D721Med (cell line): Measurements from ENCODE around the gene DENND4B.

ENCODE experiments used
- DNase-seq: peaks from one replicate; pipeline ENCODE4 v3.0.0; 2011; ENCODE audit warnings: low spot score; ENCODE audit not compliant: insufficient read length
- FAIRE-seq: peaks from 2 replicates; lab custom pipeline; 2011; peaks lifted over from hg19 to GRCh38; lab: Jason Lieb, UNC
- TF ChIP-seq, protein P1 (sequence below): IDR thresholded peaks from 2 replicates; pipeline ENCODE4 v1.5.1; 2012; ENCODE audit warnings: mild to moderate bottlenecking, control low read depth; ENCODE audit not compliant: insufficient read depth; ENCODE audit errors: missing control alignments

The DENND4B gene

DNA sequence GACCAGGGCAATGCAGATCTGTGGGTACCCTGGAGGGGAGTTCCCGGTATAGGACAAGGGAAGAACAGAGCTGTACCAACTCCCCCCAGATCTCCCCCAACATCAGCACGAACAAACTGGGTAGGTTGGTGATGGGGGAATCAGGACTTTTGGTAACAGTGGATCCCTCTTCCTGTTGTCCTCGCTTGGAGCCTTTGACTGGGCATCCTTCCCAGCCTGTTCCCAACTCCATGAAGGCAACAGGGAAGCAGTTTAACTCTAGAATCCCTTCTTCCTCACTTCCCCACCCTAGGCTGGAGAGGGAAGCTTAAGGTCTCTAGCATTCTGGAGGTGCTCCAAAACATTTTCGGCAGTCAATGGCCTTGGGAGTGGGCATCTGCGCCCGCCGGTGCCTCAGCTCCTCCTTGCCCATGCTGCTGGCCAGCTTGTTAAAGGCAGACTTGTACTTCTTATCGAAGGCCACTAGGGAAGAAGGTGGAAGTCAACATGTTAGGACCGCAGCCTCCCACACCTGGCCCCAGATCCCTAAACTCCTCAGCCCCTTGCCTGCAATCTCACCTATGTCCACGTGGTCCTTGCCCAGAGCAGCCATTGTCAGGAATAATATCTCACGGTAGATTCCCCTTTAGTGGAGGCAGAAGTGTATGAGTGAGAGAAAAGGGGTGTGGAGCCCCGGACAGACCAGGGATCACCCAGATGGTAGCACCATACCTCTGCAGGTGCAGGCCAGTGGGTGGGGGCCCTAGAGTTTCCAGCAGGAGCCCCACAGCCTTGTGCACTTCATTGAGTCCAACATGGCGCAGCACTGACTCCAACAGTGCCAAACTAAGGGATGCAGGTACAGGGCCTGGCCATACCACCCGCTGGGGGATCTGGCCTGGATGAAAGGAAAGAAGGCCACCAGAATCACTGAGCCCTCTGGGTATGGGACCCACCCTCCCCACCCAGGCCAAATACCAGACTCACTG, 16.3 kb downstream of the DENND4B start:
- FAIRE-seq (no peak), DNase-seq (no peak)
- TF ChIP-seq, protein P1, sequence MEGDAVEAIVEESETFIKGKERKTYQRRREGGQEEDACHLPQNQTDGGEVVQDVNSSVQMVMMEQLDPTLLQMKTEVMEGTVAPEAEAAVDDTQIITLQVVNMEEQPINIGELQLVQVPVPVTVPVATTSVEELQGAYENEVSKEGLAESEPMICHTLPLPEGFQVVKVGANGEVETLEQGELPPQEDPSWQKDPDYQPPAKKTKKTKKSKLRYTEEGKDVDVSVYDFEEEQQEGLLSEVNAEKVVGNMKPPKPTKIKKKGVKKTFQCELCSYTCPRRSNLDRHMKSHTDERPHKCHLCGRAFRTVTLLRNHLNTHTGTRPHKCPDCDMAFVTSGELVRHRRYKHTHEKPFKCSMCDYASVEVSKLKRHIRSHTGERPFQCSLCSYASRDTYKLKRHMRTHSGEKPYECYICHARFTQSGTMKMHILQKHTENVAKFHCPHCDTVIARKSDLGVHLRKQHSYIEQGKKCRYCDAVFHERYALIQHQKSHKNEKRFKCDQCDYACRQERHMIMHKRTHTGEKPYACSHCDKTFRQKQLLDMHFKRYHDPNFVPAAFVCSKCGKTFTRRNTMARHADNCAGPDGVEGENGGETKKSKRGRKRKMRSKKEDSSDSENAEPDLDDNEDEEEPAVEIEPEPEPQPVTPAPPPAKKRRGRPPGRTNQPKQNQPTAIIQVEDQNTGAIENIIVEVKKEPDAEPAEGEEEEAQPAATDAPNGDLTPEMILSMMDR: no peak

GRCh38 chr1:153929426-153929825, 17.1 kb downstream of the DENND4B start:
- FAIRE-seq: no peak

DNA sequence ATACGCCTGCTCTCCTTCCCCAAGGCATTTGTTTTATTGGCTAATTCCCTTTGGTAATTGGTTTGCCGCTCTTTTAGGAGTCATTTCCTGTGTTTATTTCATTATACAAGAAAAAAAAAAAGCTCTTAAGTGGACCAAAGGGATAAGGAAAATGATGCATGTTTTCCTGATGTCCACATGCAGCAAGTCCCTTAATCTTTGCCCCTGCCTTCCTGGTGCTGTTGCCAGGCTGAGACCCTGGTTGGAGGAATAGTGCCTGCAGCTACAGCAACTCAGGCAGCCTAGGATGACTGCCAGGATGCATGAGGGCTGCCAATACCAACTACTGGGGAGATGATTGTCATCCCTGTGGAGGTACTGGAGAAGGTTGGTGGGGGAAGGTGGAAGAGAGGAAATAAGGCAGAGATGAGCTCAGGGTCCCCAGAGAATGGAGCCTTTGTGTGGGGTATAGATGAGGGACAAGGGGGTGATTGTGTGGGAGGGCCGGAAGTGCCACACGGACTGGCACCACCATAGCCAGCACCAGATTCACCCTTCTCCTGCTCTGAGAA, 17.7 kb downstream of the DENND4B start:
- no peak for FAIRE-seq
- DNase-seq: no peak
- TF ChIP-seq, protein P1: no peak

More at GRCh38 chr1:153929426-153929825, 17.1 kb downstream of the DENND4B start:
- DNase-seq: no peak
- TF ChIP-seq, protein P1: no peak

DNA sequence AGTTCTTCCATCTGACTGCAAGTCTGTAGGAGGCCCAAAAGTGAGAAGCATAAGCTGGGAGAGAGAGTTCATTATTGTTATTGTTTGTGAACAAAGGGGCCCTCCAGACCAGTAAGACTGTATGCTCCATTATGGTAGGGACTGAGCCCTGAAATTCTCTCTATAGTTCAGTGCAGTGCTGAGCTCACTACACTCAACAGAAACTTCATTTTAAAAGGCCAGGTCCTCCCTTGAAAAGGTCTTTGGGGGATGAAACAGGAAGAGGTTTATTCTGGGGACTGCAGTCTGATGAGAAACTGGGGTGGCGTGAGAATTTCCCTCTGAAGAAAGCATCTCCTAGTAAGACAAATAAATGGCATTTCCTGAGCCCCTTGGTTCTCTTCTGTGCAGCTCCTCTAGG, 18.3 kb downstream of the DENND4B start:
- TF ChIP-seq, protein P1: no peak
- no peak for DNase-seq
- FAIRE-seq: no peak

DNA sequence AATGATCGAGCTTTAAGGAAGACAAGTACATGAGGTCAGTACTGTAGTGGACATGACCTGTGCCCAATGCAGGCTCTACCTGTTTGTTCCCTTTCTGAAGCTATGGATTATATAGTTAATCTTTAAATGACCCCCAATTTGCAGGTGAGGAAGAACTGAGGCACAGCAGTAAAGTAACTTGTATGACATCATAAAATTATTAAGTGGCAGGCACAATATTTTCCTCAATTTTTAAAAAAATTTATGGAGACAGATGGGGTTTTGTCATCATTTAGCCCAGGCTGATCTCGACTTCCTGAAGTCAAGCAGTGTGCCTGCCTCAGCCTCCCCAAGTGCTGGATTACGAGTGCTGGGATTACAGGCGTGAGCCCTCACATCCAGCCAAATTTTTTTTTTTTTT, 20.1 kb downstream of the DENND4B start:
- TF ChIP-seq, protein P1: no peak
- no peak for DNase-seq
- FAIRE-seq: no peak

- FAIRE-seq (no peak), DNase-seq (peak; percentile 94)
- TF ChIP-seq, protein P1: no peak
These were observed 23.3 kb downstream of the DENND4B start, which contains the start of gene GATAD2B for GRCh38 chr1:153922972-153923925. TSS of gene GATAD2B (minus strand) at chr1:153922972. CDS start at chr1:153828347, 94,625 bp downstream.
